CD4-positive, alpha-beta T cell (primary cell): ENCODE measurements around the gene PORCN. TPM values are rescaled to one million over a fixed set of nuclear protein-coding genes. Genes with fewer than 3 reads are reported as not detected.

Experiments used
- ATAC-seq: fragments of 200-7000 bp; cut with Tn5 transposase; one replicate; pipeline ENCODE4 v1.10.0; 2022; ENCODE audit warnings: mild to moderate bottlenecking; ENCODE audit not compliant: poor library complexity
- CTCF ChIA-PET: fragments of 350-600 bp; sonication (Branson Sonifier 250); formaldehyde crosslinking; loops from one replicate; lab custom pipeline; 2021; ENCODE audit warnings: antibody characterized with exemption, inconsistent platforms; lab: Charles Lee
- POLR2A ChIA-PET: fragments of 350-600 bp; sonication (Branson Sonifier 250); formaldehyde crosslinking; loops from one replicate; lab custom pipeline; 2021; ENCODE audit warnings: antibody characterized with exemption, inconsistent platforms; lab: Charles Lee
- DNase-seq, 14 experiments: peaks; one replicate each; pipeline ENCODE4 v3.0.0-alpha.2; 2013 to 2020; ENCODE audit warnings: mixed read lengths in 2 of 14
- H3K27ac ChIP-seq, 2 donors: one replicate each; pipeline versions ENCODE4 v1.5.1 to v1.7.0; 2013; ENCODE audit warnings: low read length in 2 of 2, low read depth in 1 of 2, mild to moderate bottlenecking in 1 of 2
- H3K27me3 ChIP-seq, 2 experiments: 1 replicate in 1 of 2; 2 replicates in 1 of 2; pipeline versions ENCODE4 v1.6.1 to v1.7.0; 2013; ENCODE audit warnings: low read length in 2 of 2, control low read depth in 1 of 2, mild to moderate bottlenecking in 1 of 2, moderate library complexity in 1 of 2; ENCODE audit not compliant: insufficient read depth in 2 of 2, control insufficient read depth in 1 of 2
- H3K36me3 ChIP-seq: one replicate; pipeline ENCODE4 v1.6.1; 2013; ENCODE audit warnings: low read length, control low read depth; ENCODE audit not compliant: insufficient read depth
- H3K4me1 ChIP-seq: one replicate; pipeline ENCODE4 v1.6.1; 2013; ENCODE audit warnings: low read length, control low read depth; ENCODE audit not compliant: insufficient read depth
- H3K4me3 ChIP-seq: one replicate; pipeline ENCODE4 v1.5.1; 2013; ENCODE audit warnings: mild to moderate bottlenecking, low read length, moderate library complexity
- H3K9me3 ChIP-seq, 2 experiments: 1 replicate in 1 of 2; 2 replicates in 1 of 2; pipeline versions ENCODE4 v1.6.1 to v1.7.0; 2013; ENCODE audit warnings: low read length in 2 of 2, mild to moderate bottlenecking in 2 of 2, control low read depth in 1 of 2, moderate library complexity in 1 of 2; ENCODE audit not compliant: control insufficient read depth in 1 of 2, insufficient read depth in 1 of 2
- H3K27ac Mint-ChIP-seq: one replicate; pipeline ENCODE4 v1.8.0; 2020; ENCODE audit warnings: mixed read lengths
- H3K27me3 Mint-ChIP-seq: one replicate; pipeline ENCODE4 v1.8.0; 2021; ENCODE audit warnings: mixed read lengths
- H3K36me3 Mint-ChIP-seq: one replicate; pipeline ENCODE4 v1.8.0; 2021; ENCODE audit warnings: low read depth, mixed read lengths
- H3K4me1 Mint-ChIP-seq: one replicate; pipeline ENCODE4 v1.8.0; 2021; ENCODE audit warnings: low read depth, mixed read lengths
- H3K4me3 Mint-ChIP-seq: one replicate; pipeline ENCODE4 v1.8.0; 2020; ENCODE audit warnings: mild to moderate bottlenecking, mixed read lengths
- H3K9me3 Mint-ChIP-seq: one replicate; pipeline ENCODE4 v1.8.0; 2020; ENCODE audit warnings: mixed read lengths
- CTCF ChIP-seq: fragments of 200-600 bp; IDR thresholded peaks from one replicate; pipeline ENCODE4 v1.8.0; 2022; ENCODE audit warnings: antibody characterized with exemption, mild to moderate bottlenecking
- intact Hi-C, 2 experiments: fragments of 100-400 bp; cut with DNase I in 1 of 2; cut with micrococcal nuclease in 1 of 2; formaldehyde crosslinking; loops; one replicate each; pipeline versions ENCODE4 v1.15.1 to v1.9.0; 2023 to 2025; cut with DNase I, micrococcal nuclease
- total RNA-seq, 174 experiments: library from RNA in 2 of 174; stranded (reverse) in 2 of 174; gene quantifications; one replicate each; pipeline ENCODE4 v1.2.3 and lab custom pipeline; 2021 to 2026

Gene PORCN
- total RNA-seq, 2 experiments from 2014 or later = 12.0 to 14.1 TPM

DNA sequence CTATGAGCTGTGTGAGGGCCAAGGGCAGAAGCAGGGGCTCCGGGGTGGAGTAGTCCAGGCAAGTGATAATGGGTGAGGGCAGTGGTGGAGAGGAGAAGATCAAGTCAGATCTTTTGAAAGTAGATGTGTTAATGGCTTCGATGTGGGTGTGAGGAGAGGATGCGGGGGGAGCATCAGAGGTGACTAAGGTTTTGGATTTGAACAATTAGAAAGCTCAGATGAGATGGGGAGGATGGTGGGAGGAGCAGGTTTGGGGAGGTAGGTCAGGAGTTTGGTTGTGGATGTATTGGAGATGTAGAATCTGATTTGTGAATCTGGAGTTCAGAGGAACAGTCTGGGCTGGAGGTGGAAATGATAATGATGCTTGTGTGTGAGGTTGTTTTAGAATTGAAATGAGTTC lies 28.2 kb upstream of the PORCN start:
- Histone ChIP-seq H3K27ac (no peak overlapping the region), H3K4me3 (no peak overlapping the region), H3K9me3 (no peaks in the 10 kb centered on the region), H3K36me3 (peaks cover 40% of the 10 kb centered on the region), H3K4me1 (peaks cover 19% of the 10 kb centered on the region), H3K27me3 (no peaks in the 10 kb centered on the region)
- Mint-ChIP-seq H3K27ac (peak overlapping the region; percentile 47), H3K27me3 (no peaks in the 10 kb centered on the region), H3K4me3 (no peak overlapping the region), H3K36me3 (peaks cover 53% of the 10 kb centered on the region), H3K9me3 (no peaks in the 10 kb centered on the region), H3K4me1 (peaks cover 22% of the 10 kb centered on the region)
- intact Hi-C loops = no loop called here
- CTCF ChIA-PET = no interaction called here
- ATAC-seq (no peak), DNase-seq (no peak)
- no peak for TF ChIP-seq CTCF
- POLR2A ChIA-PET = no interaction called here

DNA sequence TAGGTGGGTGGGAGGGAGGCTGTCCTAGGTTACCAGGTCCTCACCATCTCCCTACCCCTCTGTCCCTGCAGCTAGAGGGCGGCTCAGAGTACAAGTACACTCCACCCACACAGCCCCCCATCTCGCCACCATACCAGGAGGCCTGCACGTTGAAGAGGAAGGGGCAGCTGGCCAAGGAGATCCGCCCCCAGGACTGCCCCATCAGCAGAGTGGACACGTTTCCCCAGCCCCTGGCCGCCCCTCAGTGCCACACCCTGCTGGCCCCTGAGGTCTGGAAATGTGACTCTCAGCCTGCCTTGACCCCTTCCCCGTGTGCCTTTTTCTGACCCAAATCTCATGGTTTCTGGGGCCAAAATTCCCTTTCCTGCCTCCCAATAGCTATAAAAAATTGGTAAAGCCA lies 26.3 kb upstream of the PORCN start:
- no peak for TF ChIP-seq CTCF
- ATAC-seq (no peak), DNase-seq (no peak)
- intact Hi-C loops = no loop called here
- Histone ChIP-seq H3K36me3 (peaks cover 43% of the 10 kb centered on the region), H3K27ac (no peak overlapping the region), H3K4me3 (no peak overlapping the region), H3K4me1 (peaks cover 6% of the 10 kb centered on the region), H3K9me3 (no peaks in the 10 kb centered on the region), H3K27me3 (no peaks in the 10 kb centered on the region)
- no peaks in the 10 kb centered on the region for H3K9me3 Mint-ChIP-seq
- H3K27me3 Mint-ChIP-seq = no peaks in the 10 kb centered on the region
- H3K36me3 Mint-ChIP-seq = peaks cover 40% of the 10 kb centered on the region
- peaks cover 4% of the 10 kb centered on the region for H3K4me1 Mint-ChIP-seq
- H3K4me3 Mint-ChIP-seq = no peak overlapping the region
- POLR2A ChIA-PET = interaction anchor here (1.6 kb wide), 1 partner anchor 57 kb away, joined by 3 read pairs; the partner anchor contains the start of gene TBC1D25
- CTCF ChIA-PET = no interaction called here
- H3K27ac Mint-ChIP-seq = no peak overlapping the region

- Mint-ChIP-seq H3K27me3 (no peaks in the 10 kb centered on the region), H3K36me3 (peaks cover 10% of the 10 kb centered on the region), H3K9me3 (no peaks in the 10 kb centered on the region), H3K4me3 (no peak overlapping the region), H3K4me1 (no peaks in the 10 kb centered on the region), H3K27ac (no peak overlapping the region)
- CTCF ChIA-PET = no interaction called here
- intact Hi-C loops = no loop called here
- no peaks in the 10 kb centered on the region for H3K9me3 ChIP-seq
- H3K36me3 ChIP-seq = peaks cover 13% of the 10 kb centered on the region
- H3K27me3 ChIP-seq = no peaks in the 10 kb centered on the region
- DNase-seq (peak in 2 of 14 experiments; percentile 7 to 43), ATAC-seq (no peak)
- no peak for TF ChIP-seq CTCF
- no peak overlapping the region for H3K4me3 ChIP-seq
- H3K4me1 ChIP-seq = no peaks in the 10 kb centered on the region
- H3K27ac ChIP-seq = no peak overlapping the region
- POLR2A ChIA-PET = no interaction called here
Observed at GRCh38 chrX:48487362-48487798, 21.4 kb upstream of the PORCN start.
